Stimulated activated CD8-positive, alpha-beta memory T cell treated with anti-CD3 and anti-CD28 coated beads, Interleukin-4, amount 100 ng/mL, for 4 hours (primary cell): ENCODE results near the gene PHC2.

Source experiments
- DNase-seq, 2 donors: peaks; one replicate each; pipeline ENCODE4 v3.0.0-alpha.2; 2020; ENCODE audit warnings: low read depth in 2 of 2, low spot score in 1 of 2

PHC2 gene

DNA sequence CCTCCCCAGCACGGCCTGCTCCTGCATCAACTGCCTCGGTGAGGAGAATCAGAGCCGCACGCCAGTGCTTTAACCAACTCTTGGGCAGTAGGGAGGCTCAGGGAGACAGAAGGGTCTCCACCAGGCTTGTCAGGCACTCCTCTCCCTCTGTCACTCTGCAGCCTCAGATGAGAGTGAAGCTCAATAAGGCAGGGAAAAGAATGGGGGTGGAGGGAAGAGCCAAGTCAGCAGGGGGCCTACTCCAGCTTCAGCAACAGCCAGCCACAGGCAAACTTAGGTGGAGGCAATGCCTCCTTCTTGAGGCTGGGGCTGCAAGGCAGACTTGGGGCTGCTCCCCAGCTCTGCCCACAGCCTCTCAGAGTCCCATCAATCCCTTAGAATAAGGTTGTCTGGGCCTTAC, 58.2 kb downstream of the PHC2 start:
- no peak for DNase-seq

DNA sequence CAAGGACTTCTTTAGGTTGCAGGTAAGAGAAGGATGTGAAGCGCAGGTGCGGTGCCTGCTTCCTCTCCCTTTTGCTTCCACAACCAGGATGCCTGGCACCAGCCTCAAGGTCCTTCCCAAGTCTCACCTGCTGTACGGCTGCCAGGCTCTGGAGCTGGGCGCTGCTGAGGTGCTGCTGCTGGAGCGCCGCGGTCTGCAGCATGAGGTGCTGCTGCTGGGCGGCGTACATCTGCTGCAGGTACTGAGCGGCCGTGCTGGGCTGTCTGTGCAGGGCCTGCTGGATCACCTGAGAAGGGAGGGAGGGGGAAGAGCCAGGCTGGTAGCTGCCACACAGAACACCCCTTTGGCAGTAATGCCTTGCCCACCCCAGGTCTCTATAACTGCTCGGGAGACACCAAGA, 58.7 kb downstream of the PHC2 start:
- DNase-seq, result no peak

DNA sequence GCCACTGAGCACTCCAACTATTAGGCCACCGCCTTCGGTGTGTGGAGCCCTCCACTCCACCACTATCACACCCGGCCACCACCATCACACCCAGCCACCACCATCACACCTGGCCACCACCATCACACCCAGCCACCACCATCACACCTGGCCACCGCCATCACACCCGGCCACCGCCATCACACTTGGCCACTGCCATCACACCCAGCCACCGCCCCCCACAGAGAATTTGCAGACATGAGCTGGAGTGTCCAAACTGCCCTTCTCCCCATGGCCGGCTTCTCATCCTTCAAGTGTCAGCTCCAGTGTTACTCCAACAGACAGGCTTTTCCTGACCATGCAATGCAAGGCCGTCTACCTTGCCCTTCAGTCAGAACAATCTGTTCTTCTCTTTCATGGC, 59.6 kb downstream of the PHC2 start:
- no peak for DNase-seq

DNA sequence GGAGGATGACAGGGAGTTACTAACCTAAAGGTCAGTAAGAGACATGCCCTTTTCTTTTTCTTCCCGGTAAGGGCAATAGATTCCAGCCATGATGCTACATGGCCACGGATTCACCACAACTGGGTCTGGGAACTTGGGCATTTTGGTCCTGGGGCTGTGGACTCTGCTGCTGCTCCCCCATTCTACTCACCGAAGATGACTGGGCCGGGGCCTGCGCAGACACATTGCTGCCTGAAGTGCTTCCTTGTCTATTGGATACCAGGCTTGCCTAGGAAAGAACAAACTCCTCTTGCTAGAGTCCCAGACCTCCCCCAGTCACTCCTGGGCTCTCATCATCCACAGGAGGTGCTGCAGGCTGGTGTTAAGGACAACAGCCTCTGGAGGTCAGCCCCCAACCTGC, 60.1 kb downstream of the PHC2 start:
- DNase-seq, result no peak

DNA sequence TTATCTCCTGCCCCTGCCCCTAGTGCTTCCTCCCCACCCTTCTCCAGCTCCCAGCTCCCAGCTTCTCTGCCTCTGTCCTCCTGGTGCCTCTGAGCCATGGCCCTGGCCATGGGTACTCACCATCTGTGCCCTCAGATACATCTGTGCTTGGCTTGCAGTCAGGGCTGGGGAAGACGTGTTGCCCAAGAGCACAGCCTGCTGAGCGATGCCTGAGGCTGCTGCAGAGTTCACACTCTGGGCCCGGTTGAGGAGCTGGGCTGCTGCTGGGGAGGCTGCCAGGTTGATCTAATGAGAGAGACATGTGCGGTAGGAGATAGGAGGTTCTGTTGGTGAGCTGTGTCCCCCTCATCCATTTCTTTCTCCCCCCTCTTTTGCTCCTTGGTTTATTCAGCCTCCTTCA, 60.6 kb downstream of the PHC2 start:
- DNase-seq, result no peak

DNA sequence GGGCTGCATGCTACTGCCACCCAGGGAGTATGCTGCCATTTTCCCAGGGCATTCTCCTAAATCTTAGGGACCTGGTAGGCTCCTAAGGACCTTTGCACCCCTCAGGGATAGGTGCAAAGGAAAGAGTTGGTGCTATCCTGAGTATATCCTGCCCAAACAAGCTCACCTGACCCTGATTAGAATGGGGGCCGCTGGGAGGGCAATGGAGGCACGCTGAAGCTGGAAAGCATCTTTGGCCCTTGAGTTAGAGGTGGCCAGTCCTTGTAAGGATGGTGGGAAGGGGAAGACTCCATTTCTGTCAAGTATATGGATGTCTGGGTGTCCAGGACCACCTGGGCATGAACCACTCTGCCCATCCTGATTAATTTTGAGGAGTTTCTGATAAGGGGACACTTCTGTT, 61.1 kb downstream of the PHC2 start:
- DNase-seq, result no peak

DNA sequence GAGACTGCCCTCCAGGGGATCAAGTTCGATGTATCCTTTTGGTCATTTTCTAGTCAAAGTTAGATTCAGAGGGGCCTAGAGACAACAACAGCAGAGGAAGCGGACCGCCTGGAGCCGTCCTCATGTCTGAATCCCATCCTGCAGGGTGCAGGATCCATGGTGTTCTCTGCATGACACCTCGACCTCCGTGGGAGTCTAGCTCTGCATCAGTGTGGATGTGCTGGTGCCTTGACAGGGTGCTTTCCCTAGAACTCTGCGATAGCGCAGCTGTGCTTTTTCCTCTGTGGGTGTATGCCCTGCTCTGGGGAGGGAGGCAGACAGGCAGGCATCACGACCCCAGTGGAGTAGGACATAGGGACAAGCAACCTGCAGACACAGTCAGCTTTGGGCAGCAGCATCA, 61.8 kb downstream of the PHC2 start:
- DNase-seq, result no peak

DNA sequence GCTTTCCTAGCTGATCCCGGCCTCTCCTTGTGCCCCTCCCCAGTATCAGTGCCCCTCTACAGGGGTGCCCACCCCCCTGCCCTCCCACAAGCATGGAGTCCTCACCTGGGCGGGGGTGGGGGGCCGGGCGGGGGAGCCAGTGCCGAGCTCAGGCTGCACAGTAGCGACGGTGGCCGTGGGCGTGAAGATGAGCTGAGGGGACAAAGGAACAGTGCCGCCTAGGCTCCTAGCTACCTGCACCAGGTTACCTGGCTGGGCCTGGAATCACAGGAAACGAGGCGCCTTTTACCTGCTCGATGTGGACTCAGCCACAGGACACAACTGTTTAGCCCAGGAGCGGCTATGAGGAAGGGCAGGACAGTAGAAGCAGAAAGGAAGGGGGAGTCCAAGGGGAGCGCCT, 62.5 kb downstream of the PHC2 start:
- DNase-seq, result no peak

DNA sequence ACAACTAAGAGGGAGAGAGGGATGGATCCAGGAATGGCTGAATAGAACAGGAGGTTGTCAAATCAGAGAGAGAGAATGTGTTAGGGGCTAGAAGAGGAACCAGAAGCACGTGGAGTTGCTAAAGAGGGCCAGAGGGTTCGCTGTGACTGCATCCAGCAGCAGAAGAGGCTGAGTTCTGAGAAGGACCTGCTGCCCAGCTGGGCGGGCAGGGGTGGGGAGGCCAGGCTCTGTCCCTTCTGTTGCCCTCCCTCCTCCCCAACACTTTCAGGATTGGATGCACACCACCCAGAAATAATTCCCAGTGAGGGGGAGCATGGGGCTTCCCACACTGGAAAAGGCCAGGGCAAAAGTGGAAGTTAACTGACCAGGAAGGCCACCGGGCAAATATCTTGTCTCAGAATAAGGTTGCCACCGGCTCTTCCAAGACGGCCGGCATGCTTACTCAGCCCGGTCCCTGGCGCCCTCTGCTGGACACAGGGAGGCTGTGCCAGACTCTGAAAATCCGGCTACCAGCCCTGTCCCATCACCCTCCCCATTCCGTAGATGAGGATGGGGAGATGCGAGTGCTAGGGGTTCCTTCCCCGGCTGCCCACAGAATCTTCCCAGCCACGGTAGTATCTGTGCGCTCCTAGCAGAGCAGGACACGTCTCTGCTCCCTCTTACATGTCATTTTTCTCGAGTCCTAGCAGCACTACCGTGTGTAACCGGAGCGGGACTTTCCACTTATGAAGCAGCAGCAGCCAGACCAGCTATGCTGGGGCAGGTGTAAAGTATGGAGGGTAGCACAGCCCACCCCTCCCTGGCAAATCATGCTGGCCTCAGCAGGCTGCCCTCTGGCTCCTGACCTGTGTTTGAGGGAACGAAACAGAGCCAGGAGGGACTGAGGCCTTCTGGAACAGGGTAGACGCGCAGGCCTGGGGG, 63.1 kb downstream of the PHC2 start:
- peak; percentile 62 to 86 for DNase-seq

DNA sequence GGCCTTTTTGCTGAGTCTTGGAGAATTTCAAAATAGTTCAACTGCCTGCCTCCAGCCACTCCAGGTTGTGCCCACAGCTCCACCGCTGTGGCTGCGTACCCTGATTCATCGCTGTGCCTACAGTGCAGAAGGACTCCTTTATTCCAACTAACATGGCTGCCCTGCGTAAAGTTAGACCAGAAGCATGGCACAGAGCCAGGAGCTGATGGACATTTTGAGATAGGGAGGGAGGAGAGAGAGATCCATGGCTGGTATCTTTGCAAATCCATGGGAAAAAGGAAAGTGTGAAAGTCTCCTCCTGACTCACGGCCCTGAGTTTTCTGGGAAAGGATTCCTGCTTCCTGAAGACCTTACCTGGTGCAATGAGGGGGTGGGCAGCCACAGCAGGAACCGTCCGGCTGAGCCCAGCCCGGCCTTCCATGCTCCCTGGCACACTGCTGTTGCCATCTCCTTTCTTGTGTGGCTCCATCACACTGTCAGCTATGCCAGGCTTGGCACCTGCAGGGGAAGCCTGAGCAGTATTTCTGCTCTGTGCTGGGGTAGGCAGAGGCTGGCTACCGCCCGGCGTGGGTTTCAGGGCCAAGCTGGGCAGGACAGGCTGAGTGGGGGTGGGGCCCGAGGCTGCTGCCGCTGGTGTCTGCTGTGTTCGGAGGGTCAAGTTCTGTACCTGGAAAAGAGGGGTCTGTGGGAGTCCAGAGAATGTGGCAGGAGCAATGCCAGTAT, 64.0 kb downstream of the PHC2 start:
- DNase-seq, result no peak

DNA sequence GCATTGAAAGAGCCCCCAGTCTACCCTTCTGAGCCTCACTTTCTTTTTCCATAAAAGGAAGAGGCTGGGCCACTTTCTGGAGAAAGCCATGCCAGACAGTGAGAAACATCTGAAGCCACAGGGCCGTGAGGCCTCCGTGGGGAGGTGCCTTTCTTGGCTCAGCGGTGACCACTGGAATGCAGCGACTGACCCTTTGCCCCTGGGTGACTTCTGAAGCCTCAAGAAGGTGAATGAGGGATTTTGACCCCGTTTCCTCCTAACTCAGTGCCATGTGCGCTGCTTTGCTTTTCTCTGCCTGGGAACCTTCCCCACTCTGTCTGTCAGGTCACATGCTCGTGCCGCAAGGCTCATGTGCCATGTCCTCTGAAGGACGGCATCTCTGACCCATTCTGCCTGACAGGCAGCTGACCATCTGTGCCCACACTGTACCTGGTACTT, 65.3 kb downstream of the PHC2 start:
- DNase-seq, result no peak

DNA sequence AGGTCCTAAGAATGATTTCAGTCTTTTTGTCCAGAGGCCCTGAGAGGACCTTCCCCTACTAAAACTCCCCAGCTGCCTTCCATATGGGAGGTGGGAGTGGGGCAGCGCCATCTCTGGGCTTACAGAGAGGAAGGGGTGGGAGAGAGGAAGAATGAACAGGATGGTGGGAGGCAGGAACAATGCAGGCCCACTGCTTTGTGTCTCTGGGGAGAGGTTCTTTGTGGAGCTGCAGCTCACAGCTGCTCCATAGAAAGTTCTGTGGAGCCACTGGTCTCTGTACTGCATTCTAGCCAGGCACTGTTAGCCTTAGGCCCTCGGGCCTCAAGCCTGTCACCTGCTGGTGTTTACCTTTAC, 66.4 kb downstream of the PHC2 start:
- no peak for DNase-seq

DNA sequence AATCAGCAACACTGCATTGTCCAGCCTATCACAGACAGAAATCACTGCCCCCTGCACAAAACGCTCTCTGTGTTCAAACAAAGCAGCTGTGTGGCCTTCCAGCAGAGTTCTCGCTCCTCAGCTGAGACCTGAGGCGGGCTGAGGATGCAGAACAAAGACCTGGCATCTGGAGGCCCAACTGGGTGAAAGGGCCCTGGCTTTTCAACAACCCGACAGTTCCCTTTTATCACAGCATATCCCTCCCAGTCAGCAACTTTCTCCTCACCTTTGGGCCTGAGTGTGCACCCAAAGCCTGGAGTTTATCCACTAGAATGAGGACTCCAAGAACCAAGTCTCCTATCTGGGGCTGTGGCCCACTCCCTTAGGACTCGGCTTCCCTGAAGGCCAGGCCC, 67.4 kb downstream of the PHC2 start:
- DNase-seq, result no peak

DNA sequence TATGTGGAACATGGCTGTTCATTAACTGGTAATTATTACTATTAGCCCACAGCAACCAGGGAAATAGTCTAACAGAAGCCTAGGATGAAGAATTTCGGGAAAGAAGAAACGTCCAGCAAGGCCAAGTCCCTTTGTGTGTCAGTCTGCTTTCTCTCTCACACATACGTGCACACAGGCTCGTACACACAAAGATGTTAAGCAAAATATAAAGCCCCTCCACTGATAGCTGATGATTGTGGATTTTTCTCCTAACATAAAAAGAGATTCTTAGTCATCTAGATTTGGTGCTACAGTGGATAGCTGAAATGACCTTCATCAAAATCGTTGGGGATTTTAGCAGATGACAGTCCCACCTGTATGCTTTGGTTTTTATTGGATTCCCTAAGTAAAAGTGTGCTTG, 67.9 kb downstream of the PHC2 start:
- no peak for DNase-seq

DNA sequence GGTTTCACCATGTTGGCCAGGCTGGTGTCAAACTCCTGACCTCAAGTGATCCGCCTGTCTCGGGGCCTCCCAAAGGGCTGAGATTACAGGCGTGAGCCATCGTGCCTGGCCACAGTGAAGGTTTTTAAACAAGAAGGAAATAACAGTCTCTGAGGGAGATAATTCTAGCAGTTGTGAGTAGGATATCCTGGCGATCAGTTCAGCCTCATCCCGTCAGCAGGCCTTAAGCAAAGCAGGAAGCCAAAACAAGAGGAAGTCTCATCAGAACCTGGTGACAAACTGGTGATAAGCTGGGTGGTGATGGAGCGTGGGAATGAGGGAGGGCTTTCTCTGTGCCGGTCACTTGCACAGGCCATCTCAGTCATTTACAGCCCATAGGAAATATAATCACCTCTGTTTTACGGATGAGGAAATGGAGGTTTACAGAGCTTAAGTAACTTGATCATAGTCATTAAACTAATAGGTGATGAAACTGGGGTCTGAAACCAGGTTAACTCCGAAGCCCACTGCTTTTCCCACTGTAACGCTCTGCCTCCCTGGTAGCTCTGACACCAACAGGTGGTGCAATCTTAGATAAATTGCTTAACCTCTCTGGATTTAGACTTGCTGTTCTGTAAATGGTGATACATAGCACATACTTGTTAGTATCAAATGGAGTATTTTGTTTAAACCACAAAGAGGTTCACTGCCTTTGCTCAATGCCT, 69.2 kb downstream of the PHC2 start:
- no peak for DNase-seq

DNA sequence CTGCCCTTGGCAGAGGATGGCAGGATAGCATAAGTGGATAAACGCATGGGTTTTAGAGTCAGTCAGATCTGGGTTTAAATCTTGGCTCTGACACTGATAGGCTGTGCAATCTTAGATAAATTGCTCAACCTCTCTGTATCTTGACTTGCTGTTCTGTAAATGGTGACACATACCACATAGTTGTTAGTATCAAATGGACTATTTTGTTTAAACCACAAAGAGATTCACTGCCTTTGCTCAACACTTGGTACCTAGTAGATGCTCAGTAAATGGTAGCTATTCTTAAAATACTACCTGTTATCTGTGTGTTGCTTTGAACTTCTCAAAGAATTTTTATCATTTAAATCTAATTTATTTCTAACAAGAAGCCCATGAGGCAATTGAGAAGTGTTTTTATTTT, 70.5 kb downstream of the PHC2 start:
- no peak for DNase-seq

DNA sequence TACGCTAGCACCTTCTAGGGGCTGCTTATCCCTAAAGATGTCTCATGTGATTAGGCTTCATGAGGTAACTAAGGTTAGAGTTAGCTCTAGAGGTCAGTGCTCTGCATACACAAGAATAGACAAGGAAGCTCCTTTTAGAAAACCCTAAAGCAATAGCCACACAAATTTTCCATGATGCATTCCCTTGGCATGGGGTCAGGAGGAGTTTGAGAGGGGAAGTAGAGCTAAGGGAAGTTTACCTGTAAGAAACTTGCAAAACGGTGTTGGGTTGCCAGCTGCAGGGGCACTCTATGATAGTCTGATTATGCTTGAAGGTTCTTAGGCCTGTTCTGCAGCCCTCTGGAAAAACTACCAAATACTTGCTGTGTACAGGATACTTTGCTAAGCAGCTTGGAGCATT, 71.0 kb downstream of the PHC2 start:
- no peak for DNase-seq

DNA sequence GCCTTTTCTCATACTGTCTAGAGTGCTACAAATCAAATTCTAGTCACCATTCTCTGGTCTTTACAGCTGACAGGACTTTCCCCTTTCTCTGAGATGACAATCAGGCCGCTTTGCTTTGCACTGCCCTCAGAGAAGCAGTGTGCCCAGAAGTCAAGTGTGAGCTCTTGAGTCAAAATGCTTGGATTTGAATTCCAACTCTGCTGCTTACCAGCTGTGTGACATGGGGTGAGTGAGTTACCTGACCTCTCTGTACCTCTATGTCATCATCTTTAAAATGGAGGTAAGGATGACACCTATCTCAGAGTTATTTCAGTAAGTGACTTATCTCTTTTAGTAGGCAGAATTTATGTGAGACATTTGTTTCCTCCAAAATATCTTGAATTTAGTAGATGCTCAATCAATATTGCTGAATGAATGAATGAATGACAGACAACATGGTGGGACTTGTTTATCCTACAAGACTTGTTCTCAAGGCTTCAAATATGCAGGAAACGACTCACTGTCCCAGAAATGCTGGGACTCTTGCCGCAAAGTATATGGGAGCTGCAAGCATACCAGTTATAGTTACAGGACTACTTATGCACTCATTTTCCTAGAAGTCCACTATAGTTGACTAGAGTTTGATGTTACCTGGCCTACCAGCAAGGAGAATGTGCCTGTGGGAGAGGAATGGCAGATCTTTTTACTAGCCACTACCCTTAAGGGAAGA, 71.9 kb downstream of the PHC2 start:
- no peak for DNase-seq

DNA sequence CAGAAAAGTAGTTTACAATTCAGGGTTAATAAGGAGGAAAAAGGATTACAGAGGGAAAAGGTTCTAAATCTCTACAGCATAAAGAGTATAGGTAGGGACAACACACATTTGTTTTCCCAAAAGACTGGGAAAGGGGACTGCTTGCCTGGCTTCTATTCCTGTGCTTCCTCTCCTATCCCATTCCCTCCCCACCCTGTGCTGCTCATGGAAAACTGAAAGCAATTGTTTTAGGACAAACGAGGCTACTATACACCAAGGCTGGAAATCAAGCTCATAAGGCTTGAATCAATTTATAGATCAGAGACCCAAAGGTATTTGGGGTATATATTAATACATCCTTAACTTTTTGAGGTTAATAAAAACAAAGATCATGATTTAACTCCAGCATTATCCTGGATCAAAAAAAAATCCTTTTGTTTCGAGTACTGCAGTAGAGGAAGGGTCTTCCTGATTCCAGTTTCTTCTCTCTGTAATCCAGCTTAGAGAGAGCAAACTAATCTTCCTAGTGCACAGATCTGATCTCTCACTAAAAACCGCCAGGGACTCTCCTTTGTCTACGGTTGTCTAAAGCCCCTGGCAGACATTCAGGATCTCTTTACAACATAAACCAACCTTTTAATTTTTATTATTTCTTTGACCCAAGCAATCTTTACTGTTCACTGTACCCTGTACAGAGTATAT, 72.6 kb downstream of the PHC2 start:
- no peak for DNase-seq

DNA sequence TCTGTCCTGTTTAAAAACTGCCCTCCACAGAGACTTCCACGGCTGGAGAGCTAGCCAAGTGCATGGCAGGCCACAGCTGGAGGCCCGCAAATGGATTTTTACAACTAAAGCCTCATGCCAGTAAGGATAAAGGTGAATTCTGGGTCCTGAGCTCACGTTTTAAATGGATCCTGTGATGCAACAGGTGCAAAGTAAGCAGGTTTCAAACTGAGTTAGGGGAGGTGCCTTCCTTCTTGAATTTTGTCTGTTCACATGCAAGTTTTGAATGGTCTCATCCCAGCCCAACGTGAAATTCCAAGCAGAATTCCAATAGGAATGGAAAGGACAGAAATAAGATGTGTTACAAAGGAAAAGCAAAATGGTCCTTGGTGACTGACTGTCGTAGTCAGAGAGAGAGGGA, 73.8 kb downstream of the PHC2 start:
- DNase-seq, result no peak
